GM12872 (cell line): ENCODE data around the gene CDKN2A.

Experiments used
- TF ChIP-seq, protein P1 (sequence below): IDR thresholded peaks from 3 replicates; pipeline ENCODE4 v1.5.1; 2011; ENCODE audit warnings: low read depth, mild to moderate bottlenecking, low read length, moderate library complexity; ENCODE audit not compliant: insufficient read depth

The CDKN2A gene

DNA sequence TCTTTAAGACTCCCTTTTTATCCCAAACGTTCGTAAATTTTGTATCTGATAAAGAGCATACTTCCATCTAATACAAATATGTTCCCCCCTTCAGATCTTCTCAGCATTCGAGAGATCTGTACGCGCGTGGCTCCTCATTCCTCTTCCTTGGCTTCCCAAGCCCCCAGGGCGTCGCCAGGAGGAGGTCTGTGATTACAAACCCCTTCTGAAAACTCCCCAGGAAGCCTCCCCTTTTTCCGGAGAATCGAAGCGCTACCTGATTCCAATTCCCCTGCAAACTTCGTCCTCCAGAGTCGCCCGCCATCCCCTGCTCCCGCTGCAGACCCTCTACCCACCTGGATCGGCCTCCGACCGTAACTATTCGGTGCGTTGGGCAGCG is 19.9 kb downstream of the CDKN2A start:
- TF ChIP-seq, protein P1, sequence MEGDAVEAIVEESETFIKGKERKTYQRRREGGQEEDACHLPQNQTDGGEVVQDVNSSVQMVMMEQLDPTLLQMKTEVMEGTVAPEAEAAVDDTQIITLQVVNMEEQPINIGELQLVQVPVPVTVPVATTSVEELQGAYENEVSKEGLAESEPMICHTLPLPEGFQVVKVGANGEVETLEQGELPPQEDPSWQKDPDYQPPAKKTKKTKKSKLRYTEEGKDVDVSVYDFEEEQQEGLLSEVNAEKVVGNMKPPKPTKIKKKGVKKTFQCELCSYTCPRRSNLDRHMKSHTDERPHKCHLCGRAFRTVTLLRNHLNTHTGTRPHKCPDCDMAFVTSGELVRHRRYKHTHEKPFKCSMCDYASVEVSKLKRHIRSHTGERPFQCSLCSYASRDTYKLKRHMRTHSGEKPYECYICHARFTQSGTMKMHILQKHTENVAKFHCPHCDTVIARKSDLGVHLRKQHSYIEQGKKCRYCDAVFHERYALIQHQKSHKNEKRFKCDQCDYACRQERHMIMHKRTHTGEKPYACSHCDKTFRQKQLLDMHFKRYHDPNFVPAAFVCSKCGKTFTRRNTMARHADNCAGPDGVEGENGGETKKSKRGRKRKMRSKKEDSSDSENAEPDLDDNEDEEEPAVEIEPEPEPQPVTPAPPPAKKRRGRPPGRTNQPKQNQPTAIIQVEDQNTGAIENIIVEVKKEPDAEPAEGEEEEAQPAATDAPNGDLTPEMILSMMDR: no peak

DNA sequence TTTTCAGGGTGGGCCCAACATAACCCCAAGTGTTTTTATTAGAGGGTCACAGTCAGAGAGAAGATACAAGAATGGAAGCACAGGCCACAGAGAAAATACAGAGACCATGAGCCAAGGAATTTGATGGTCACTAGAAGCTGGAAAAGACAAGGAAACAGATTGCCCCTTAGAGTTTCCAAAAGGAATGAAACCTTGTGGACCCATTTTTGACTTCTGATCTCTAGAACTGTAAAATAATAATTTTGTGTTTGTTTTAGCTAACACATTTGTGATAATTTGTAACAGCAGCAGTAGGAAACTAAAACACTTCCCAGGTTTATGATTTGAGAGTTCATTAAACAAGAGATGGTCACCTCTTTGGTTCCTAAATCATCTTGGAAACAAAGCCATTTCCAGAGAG is 21.8 kb downstream of the CDKN2A start:
- TF ChIP-seq, protein P1: no peak

- TF ChIP-seq, protein P1: no peak
Measured at GRCh38 chr9:21970800-21971640, 23.2 kb downstream of the CDKN2A start.

DNA sequence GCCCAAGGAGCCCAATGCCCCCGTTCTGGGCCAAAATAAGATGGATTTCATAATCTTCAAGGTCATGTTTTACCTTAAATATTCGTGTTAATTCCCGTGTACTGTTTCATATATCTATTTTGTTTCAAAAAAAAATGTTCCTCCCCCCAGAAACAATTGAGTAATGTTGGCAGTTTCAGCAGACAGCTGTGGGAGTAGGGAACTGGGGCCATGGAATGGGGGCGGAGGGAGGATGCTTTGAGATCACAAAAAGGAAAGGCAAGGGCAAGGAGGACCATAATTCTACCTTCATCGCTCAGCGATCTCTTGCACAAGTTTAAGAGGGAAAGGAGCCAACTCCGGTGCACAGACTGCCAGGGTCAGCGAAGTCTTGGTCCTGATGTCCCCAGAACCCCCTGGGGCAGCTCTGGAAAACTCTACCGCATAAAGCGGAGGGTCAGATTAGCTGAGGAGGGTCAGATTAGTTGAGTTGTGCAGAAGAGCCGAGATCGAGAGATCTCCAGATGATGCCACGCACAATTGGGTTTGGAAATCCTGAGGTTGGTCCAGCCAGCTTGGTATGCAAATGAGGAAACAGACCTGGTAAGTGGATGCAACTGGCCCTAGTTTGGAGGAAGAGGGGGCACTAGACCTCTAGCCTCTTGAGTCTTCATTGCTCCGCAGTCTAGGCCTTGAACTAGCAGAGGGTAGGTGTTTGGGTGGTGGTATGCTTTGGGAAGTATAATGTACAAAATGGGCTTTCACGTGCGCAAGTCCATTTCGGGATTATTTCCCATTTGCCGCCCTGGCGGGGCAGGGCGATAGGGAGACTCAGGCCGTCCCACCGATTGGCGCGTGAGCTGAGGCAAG is 24.0 kb downstream of the CDKN2A start:
- TF ChIP-seq, protein P1: no peak

- TF ChIP-seq, protein P1: no peak
Measured at GRCh38 chr9:21969011-21969940, 24.9 kb downstream of the CDKN2A start.

DNA sequence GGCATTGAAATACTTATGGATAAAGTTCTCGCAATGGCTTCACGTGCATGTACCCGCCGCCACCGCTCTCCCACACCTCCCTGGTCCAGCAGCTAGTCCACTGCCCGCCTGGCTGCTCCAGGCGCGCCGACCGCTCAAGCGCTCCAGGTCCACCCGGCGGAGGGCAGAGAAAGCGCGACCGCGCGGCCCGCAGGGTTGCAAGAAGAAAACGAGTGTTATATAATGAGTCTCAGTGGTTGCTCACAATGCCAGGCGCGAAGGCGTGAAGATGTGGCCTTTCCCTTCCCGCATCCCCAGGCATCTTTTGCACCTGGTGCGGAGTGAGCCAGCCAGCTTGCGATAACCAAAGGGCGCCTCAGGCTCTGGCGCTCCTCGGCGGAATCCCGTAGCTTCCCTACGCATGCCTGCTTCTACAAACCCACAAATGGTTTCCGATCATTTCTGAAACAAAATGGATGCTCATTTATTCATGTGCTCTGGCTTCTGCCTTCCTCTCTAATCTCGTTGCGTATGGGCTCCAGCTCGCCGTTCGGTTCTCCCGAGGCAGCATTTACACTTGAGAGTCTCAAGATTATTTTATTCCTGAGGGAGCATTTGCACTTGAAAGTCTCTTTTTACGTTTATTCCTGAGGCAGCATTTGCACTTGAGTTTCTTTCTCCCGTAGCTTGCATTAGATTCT is 25.7 kb downstream of the CDKN2A start:
- TF ChIP-seq, protein P1: no peak
